NCI-H2227 treated with DMSO at 0.1 percent for 48 hours (cell line): ENCODE data around the gene IL2RG.

Experiments used
- DNase-seq: peaks from one replicate; lab custom pipeline; 2025; lab: John Stamatoyannopoulos, UW

IL2RG gene

DNA sequence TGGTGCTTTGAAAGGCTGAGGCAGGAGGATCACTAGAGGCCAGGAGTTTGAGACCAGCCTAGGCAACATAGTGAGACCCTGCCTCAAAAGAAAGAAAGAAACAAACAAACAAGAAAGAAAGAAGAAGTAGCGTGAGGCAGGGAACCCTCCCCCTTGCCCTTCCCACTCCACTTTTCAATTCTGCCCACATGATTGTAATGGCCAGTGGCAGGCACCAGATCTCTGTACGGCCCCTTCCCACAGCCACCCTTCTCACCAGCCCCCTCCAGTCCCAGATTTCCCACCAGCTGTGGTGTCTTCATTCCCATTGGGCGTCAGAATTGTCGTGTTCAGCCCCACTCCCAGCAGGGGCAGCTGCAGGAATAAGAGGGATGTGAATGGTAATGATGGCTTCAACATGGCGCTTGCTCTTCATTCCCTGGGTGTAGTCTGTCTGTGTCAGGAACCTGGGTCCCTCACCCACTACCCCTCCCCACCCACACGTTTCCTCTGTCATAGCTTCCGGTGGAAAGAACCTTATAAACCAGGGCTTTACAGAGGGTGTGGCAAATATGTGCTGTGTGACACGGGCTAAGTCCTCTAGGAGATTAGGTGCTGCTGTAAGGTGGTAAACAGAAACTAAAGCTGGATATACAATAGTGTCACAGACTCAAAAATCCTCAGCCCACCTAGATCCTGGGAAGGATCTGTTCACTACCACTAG is at the start of gene IL2RG:
Gene IL2RG, minus strand, starts transcription at position 437 of the 703 bp plus-strand sequence. Its CDS starts 38 bp downstream, at position 399.
- no peak for DNase-seq

DNA sequence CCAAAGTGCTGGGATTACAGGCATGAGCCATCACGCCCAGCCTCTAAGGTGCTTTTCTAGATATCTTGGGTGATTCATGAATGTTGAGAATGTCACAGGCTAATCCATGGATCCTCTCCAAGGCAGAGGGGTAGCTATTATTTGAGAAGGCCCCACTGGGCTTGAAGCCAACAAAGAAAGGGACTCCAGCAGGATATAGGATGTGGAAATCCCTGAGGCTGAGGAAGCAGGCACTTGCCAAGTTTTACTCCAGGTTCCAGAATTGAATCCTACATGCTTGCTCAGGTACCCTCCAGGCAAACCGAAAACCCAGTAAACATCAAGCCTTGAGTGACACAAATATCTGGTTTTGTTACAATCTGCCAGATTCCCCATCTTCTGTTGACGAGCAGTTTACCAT is 49.1 kb upstream of the IL2RG start:
- no peak for DNase-seq

DNA sequence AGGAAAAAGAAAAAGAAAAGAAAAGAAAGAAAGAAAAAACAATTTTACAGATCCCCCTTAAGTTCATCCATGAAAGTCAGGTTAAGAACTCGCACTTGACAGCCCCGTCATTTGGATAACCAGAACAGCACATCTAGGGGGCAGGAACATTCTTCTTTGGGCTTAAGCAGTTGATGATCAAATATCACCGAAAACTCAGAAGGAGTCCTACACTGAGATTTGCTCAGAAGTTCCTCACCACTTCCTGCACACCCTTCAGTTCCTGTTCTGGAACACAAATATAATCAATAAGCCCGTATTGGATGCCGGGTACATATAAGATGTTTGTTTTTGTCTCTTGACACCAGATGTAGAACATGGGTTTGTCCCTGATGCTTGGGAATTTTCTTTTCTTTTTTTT is 48.0 kb upstream of the IL2RG start:
- no peak for DNase-seq

DNA sequence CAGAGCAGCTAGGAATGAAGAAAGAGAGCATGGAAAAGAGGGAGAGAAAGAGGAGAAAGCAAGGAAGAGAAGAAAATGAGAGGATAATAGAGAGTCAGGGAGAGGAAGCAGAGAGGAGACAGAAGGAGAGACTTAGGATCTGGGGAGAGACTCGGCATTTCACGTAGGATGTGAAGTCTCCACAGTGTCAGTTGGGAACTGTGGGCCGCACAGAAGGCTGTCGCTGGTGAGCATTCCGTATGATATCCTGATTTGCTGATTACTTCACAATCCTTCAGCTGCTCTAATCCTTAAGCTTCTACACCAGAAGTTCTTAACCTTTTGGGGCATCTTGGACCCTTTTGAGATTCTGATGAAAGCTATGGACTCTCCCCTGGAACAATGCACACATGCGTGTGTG is 47.2 kb upstream of the IL2RG start:
- DNase-seq: no peak

DNA sequence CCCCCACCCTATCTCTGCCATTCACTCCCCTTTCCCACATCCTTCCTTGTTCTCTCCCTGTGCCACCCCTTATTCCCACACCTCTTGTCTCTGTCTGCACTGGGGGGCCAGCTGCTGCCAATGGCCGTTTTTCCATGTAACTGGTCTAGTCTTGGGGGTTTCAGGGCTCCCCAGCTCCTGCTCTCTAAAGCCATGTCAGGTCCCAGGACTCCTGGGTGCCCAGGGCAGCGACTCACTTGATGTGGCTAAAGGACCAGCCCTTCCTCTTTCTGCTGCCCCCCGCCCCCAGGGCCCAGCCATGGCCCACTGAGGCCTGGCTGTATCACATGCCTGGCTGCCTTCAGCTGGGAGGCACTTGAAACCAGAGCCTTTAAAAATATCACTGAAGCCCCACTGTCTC is 43.3 kb upstream of the IL2RG start:
- no peak for DNase-seq

DNA sequence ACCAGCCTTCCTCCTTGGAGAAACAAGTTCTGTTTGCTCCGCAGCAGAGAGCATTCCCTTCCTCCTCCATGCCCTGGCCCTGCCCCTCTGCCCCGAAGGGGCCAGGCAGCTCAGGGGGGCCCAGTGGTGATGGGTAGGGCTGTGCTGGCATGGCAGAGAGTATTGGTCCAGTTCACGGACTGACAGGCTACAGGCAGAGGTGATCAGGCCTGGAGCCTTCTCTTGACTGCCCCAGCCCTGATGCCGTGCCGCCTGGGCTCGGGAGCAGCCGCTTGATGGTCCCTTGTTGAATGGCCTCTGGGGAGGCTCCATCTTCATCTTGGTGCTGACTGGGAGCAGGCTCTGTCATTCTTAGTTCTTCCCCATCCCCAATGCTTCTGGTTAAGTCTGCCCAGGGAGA is 42.8 kb upstream of the IL2RG start:
- DNase-seq: no peak

DNA sequence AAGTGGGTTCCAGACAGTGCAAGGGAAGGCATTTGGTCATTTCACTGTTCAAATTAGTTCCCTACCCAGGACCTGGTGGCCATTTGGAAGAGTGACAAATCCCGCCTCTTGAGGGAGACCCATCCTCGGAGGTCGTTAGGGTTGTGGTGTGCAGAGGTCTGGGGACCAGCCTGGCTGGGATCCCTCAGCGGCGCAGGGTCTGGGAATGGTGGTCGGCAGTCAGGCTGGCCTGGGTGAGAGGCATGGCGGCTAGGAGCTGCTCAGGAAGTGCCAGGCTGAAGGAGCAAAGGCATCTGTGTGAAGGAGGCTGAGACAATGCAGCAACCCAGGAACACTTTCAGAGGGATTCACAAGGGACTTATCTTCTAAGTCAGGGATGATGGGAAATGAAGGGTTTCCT is 40.0 kb upstream of the IL2RG start:
- DNase-seq: no peak

DNA sequence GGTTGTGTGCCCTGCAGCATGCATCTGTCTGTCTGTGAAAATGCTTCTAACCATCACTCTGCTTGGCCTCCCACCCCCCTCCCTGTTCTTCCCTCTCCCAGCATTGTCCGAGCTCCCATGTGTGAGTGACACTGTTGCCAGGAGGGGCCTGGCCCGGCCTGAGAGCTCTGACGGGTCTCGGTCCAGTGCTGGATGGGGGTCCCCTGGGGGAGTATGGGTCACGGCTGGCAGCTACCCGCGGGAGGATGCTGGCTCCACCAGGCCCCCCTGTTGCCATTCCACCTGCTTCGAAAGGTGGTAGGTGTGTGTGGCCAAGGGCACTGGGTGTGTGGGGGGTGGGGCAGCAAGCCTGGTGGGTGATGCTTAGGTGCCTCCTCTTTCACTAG is 36.9 kb upstream of the IL2RG start:
- DNase-seq: no peak

DNA sequence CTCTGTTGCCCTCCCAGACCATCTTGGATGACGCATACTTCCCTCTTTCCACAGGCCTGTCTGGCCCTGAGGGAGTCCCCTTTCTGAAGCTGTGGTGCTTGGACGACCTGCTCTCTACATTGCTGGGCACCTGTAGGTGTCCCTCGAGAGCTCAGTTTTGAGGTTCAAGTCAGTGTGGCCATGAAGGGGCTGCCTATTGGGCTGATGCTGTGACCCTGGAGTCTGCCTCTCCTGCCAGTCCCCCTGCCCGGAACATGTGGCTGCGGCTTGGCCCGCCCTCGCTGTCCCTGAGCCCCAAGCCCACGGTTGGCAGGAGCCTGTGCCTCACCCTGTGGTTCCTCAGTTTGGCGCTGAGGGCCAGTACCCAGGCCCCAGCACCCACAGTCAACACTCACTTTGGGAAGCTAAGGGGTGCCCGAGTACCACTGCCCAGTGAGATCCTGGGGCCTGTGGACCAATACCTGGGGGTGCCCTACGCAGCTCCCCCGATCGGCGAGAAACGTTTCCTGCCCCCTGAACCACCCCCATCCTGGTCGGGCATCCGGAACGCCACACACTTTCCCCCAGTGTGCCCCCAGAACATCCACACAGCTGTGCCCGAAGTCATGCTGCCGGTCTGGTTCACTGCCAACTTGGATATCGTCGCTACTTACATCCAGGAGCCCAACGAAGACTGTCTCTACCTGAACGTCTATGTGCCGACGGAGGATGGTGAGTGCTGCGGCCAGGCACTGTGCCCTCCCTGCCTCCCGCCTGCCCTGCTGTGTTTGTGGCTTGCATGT is 36.3 kb upstream of the IL2RG start:
- no peak for DNase-seq

DNA sequence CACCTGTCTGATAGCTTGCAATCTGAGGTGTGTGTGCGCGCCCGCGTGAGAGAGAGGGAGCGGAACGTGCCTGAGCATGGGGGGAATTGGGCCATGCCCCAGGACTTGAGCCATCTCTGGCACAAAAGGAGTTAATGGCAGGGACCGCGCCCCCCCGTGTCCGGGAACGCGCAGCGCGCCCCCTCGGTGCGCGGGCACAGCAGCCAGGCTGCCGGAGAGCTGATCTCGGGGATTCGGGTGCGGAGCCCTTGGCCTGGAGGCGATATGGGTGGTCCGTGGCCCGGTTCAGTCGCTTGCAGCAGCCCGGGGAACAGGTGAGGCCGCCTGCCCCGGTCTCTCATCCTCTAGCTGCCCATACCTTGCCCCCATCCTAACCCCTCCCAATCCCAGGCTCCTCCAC is 33.3 kb upstream of the IL2RG start, which contains the start of gene NLGN3:
Gene NLGN3, plus strand, starts transcription at position 191 of the 400 bp plus-strand sequence. CDS start 2,909 bp downstream, outside the sequence.
- peak; percentile 14 for DNase-seq

DNA sequence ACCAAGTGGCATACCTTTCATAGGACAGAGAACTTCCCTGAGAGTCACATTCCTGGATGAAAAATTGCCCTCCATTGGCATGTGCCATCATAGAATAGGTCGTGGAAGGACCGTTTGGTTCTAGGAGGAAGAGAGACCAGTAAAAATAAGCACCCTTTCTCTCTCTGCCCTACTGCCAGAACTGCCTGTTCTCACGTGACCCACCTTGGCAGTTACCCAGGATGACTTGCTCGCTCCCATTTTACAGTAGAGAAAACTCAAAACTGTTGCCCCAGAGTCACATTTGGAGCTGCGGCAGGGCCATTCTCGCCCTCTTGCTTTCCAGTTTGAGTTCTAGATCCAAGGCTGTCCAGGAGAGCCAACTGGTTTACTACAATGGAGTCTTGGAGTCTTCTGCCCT is 32.1 kb upstream of the IL2RG start:
- no peak for DNase-seq

DNA sequence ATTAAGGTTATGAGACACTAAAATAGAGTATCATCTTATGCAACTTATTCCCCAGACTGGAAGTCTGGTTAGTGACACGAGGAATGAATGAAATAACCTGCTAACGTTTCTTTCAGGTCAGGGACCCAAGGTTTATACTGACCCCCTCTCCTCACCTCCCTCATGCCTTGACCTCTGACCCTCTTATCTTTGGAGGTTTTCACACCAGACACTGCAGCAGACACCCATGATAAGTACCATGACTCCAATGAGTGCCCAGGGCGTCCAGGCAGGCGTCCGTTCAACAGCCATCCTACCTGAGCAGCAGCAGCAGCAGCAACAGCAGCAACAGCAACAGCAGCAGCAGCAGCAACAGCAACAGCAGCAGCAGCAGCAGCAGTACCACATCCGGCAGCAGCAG is 29.1 kb upstream of the IL2RG start:
- no peak for DNase-seq

DNA sequence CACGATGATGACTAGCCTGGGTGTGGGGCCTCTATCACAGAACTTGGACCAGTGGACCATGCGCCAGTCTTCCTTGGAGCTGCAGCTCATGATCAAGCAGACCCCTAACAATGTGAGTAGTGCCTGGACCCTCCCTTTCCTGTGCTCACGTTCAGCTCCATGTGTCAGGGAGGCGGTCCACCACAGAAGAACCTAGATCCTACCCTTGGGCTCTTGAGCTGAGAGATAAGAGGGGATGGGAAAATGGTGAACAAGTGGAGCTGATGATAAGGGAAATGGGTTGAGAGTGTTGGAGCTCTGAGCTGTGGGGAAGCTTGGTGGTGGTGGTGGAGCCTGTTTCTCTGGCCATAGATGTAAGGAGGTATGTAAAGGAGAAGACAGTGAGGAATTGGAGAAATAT is 20.1 kb upstream of the IL2RG start:
- no peak for DNase-seq

DNA sequence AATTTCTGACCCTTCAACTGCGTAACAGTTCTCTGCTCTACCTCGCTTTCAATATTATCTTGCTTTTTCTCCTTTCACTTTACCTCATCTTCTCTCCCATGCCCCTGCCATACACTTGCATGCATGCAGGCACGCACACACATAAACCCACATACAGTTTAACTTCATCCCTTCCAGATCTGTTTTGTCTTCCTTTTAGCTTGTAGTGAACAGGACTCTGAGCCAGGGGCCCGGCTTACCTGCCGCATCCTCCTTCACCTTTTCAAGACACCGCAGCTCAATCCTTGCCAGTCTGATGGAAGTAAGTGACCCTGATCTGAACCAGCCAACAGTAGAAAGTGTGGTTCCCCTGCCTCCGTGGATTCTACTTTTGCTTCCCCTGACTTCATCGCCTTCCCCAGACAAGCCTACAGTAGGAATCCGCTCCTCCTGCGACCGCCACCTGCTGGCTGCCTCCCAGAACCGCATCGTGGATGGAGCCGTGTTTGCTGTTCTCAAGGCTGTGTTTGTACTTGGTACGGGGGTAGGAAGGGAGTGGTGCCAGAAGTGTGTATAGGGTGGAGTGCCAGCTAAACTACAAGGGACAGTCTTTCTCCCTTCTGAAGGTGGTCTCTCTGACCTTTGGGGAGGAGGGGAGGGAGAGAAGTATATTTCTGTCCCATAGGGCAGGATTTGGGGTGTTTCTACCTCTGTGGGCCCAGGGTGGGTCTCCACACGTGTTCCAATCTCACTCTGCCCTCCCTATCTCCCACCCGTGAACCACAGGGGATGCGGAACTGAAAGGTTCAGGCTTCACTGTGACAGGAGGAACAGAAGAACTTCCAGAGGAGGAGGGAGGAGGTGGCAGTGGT is 17.8 kb upstream of the IL2RG start:
- peak; percentile 54 for DNase-seq

DNA sequence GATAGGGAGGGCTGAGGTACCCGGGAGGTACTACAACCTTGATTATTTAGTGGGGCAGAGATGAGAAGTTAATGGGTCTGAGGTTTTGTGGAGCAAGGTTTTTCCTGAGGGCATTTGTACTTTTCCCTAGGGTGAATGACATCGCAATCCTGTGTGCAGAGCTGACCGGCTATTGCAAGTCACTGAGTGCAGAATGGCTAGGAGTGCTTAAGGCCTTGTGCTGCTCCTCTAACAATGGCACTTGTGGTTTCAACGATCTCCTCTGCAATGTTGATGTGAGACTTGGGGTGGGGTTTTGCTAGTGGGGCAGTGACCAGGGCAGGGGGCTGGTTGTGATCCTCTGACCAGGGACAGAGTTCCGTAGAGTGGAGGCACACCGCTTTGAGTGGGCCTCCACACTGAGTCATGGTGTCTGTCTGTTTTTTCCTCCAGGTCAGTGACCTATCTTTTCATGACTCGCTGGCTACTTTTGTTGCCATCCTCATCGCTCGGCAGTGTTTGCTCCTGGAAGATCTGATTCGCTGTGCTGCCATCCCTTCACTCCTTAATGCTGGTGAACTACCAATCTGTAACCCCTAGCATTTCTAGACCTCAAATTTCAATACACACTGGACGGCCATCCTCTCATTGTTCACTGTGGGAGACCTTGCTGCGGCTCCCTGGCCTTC is 16.9 kb upstream of the IL2RG start:
- DNase-seq: no peak

DNA sequence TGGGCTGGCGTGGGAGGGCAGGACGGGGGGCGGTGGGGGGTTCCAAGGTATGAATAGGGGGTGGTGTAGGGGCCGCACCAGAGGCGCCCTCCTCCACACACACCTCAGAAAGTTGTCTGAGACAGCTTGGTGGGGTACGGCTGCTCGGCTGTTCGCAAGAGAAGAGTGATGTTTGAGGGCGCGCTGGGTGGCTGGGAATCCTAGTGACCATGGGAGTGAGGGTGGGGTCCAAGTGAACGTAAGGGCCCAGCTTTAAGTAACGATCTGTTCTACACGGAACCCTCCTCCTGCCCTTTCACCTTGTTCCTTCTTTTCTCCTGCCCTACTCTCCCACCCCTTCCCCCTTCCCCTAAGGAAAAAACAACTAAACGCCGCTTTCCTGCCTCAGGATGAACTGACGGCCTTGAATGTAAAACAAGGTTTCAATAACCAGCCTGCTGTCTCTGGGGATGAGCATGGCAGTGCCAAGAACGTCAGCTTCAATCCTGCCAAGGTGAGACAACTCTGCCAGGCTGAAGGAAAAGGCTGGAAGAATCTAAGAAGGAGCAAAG is 7.7 kb upstream of the IL2RG start:
- DNase-seq: no peak

DNA sequence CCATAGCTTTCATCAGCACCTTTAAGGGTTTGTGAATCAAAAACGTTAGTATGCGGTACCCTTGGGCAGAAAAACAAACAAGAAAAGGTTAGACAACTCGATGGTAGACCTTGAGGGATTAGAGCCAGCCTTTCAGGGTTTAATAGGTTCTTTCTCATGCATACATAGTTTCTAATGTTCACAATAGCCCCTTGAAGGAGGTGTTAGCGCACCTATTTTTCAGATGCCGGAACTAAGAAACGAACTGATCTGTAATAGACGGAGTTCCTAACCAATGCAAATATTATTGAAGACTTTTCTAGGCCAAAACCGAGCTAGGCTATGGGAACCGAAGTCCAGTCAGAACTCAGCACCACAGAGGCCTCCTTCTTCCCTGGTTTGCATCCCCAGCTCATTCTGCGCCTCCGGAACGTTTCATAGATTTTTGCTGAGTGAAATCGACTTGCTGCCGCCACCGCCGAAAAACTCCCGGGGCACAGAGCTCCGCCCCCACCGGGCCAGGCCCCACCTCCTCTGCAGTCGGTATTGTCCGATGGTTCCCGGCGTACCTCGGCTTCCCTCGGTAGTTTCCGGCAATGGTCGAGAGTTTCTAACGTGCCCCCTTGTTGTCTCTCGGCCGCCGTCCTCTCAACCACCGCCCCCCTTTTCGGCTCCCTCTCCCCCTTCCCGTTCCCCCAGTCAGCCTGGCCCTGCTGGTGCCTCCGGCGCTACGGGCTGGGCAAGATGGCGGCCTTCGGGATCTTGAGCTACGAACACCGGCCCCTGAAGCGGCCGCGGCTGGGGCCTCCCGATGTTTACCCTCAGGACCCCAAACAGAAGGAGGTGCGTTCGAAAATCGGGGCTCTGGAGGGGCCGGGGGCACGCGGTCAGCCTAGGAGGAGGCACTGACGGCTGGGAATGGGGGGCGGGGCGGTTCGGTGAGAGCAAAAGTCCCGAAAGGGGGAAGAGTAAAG is 6.9 kb upstream of the IL2RG start, which contains the start of gene MED12:
Gene MED12, plus strand, starts transcription at position 565 of the 953 bp plus-strand sequence. Its CDS starts 159 bp downstream, at position 724.
- DNase-seq: peak; percentile 91

DNA sequence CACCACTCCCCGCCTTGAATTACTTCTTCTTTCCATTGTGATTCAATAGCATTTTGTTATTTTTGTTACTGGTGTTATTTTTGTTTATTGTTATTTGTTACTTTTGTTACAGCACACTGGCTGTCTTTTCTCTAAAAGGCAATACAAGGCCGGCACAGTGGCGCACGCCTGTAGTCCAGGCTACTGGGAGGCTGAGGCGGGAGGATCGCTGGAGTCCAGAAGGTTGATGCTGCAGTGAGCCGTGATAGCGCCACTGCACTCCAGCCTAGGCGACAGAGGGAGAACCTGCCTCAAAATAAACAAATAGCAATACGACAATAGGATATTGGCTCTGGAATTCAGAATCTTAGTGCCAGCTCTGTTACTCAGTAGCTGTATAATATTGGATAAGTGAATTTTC is 6.0 kb upstream of the IL2RG start:
- DNase-seq: no peak

DNA sequence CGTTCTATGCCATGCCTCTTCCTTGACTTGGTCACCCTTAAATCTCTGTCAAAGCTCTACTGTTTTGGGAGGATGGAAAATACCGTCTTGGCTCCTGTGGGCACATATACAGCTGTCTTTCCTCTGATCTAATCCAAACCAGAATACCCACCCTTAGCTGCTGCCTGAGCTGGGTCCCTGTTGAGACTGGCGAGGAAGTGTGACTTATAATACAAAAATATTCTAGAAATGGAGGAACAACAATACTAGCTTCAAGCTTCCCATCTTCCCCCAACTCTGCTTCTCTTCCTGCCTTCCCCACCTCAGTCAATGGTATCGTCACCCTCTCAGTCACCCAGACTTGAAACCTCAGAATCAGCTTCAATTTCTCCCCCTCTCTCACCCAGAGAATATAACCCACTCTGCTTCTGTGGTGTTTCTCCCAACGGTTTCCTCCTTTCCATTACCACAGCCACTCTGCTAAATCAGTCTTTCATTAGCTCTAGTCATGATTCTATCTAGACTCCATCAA is 599 bp upstream of the IL2RG start:
- no peak for DNase-seq

DNA sequence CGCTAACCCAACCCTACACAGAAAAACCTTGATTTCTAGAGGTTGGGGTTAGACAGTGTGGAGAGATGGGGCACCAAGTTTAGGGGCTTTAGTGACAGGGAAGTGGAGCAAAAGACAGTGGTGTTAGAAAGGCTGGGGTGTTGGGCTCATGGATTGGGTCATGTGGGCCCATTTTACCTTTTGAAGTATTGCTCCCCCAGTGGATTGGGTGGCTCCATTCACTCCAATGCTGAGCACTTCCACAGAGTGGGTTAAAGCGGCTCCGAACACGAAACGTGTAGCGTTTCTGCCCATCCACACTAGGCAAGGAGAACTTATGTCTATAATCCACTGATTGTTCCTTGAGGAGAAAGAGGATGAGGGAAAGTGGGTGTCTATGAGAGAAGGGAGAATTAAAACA is 2.3 kb downstream of the IL2RG start:
- DNase-seq: no peak
